CD4-positive, CD25-positive, alpha-beta regulatory T cell (primary cell): ENCODE results near the gene GALNT1. TPM values are rescaled to one million over a fixed set of nuclear protein-coding genes. Genes with fewer than 3 reads are reported as not detected.

Source experiments
- ATAC-seq, 2 donors: fragments of 150-1000 bp; cut with Tn5 transposase; one replicate each; pipeline ENCODE4 v1.10.0; 2021; ENCODE audit warnings: low read depth in 2 of 2, moderate number of reproducible peaks in 2 of 2, moderate library complexity in 1 of 2
- DNase-seq, 3 donors: peaks; one replicate each; pipeline versions ENCODE4 v3.0.0 to v3.0.0-alpha.2; 2012 to 2022; ENCODE audit warnings: mixed read lengths in 1 of 3
- H3K27ac ChIP-seq: one replicate; pipeline ENCODE4 v1.7.0; 2013; ENCODE audit warnings: mild to moderate bottlenecking, low read length; ENCODE audit not compliant: insufficient read depth, poor library complexity, severe bottlenecking
- H3K27me3 ChIP-seq: one replicate; pipeline ENCODE4 v1.7.0; 2013; ENCODE audit warnings: low read length; ENCODE audit not compliant: control insufficient read depth, insufficient read depth
- H3K36me3 ChIP-seq: one replicate; pipeline ENCODE4 v1.7.0; 2013; ENCODE audit warnings: mild to moderate bottlenecking, low read length, moderate library complexity; ENCODE audit not compliant: control insufficient read depth, insufficient read depth
- H3K4me1 ChIP-seq: 2 replicates; pipeline ENCODE4 v1.7.0; 2013; ENCODE audit warnings: mild to moderate bottlenecking, low read length; ENCODE audit not compliant: insufficient read depth, control insufficient read depth, poor library complexity, severe bottlenecking
- H3K4me3 ChIP-seq: one replicate; pipeline ENCODE4 v1.7.0; 2013; ENCODE audit warnings: low read depth, mild to moderate bottlenecking, low read length, moderate library complexity
- H3K9me3 ChIP-seq, 2 experiments: 1 replicate in 1 of 2; 2 replicates in 1 of 2; pipeline ENCODE4 v1.7.0; 2013; ENCODE audit warnings: low read length in 2 of 2, mild to moderate bottlenecking in 1 of 2, moderate library complexity in 1 of 2; ENCODE audit not compliant: control insufficient read depth in 2 of 2
- H3K27ac Mint-ChIP-seq, 3 donors: one replicate each; pipeline ENCODE4 v1.8.0; 2020 to 2022; ENCODE audit warnings: mild to moderate bottlenecking in 3 of 3, mixed read lengths in 3 of 3, moderate library complexity in 2 of 3
- H3K27me3 Mint-ChIP-seq: one replicate; pipeline ENCODE4 v1.8.0; 2022; ENCODE audit warnings: mild to moderate bottlenecking, mixed read lengths
- H3K36me3 Mint-ChIP-seq: one replicate; pipeline ENCODE4 v1.8.0; 2020; ENCODE audit warnings: mixed read lengths
- H3K4me1 Mint-ChIP-seq, 4 donors: one replicate each; pipeline ENCODE4 v1.8.0; 2020 to 2022; ENCODE audit warnings: mixed read lengths in 4 of 4, mild to moderate bottlenecking in 1 of 4
- H3K4me3 Mint-ChIP-seq, 4 donors: one replicate each; pipeline ENCODE4 v1.8.0; 2020 to 2022; ENCODE audit warnings: mild to moderate bottlenecking in 4 of 4, mixed read lengths in 4 of 4, moderate library complexity in 3 of 4
- H3K9me3 Mint-ChIP-seq, 7 donors: one replicate each; pipeline ENCODE4 v1.8.0; 2020 to 2022; ENCODE audit warnings: mixed read lengths in 7 of 7, mild to moderate bottlenecking in 3 of 7, moderate library complexity in 2 of 7
- polyA plus RNA-seq, 4 donors: library from polyadenylated mRNA; unstranded; fragments of 300-500 nt; fragmentation: Illumina TruSeq; gene quantifications; one replicate each; pipeline ENCODE4 v1.2.3, GENCODE V29; 2021
- total RNA-seq: library from RNA; stranded (reverse); gene quantifications from one replicate; pipeline ENCODE4 v1.2.3, GENCODE V29; 2022

GALNT1 gene
- total and polyA plus RNA-seq, 5 donors from 2014 or later, result 18.8 to 49.6 (median 22.7) TPM

DNA sequence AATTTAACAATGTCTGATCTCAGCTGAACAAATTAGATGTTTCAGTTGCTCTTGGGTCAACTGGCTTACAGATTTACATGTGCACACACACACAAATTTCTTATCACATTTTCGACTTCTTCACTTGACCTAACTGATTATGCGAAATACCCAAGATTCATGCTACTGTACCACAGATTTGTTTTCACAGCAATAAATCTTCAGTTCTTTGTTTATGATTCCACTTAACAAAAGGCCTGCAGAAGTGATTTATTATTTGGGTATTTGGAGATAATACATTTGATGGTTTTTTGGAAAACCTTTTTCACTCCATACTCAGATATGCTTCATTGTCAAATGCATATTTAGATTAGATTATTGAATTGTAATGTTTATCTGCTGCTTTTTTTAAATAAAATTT lies 129.0 kb downstream of the GALNT1 start:
- ATAC-seq, result no peak
- H3K4me1 ChIP-seq, result no peaks in the 10 kb centered on the region
- H3K4me3 ChIP-seq, result no peak overlapping the region
- peaks cover 9% of the 10 kb centered on the region for H3K36me3 ChIP-seq
- H3K4me1 Mint-ChIP-seq, result no peaks in the 10 kb centered on the region
- H3K27ac ChIP-seq, result no peak overlapping the region
- H3K36me3 Mint-ChIP-seq, result peaks cover 59% of the 10 kb centered on the region
- H3K9me3 ChIP-seq, result peaks cover 0 to 3% of the 10 kb centered on the region in 2 experiments
- H3K27ac Mint-ChIP-seq, result no peak overlapping the region
- no peaks in the 10 kb centered on the region for H3K27me3 ChIP-seq
- H3K9me3 Mint-ChIP-seq, result peaks cover 0 to 4% (median 0%) of the 10 kb centered on the region in 7 donors
- no peak for DNase-seq
- no peak overlapping the region for H3K4me3 Mint-ChIP-seq
- H3K27me3 Mint-ChIP-seq, result no peaks in the 10 kb centered on the region

DNA sequence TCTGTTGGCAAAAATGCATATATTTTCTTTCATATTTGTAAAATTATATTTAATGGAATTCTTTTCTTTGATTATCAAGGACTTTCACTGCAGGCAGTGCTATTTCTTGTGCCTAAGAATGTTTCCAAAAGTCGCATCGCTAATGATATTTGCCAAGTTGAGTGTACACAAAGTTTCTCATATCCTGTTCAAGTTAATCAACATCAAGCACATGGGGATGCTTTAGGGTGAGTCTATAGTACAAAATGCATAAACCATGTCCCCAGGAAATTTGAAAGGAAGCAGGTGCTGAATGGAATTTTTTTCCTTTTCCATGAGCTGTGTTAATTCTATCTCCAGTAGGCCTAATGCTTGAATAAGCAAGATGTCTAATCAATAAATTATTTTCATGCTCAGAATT lies 129.7 kb downstream of the GALNT1 start:
- Mint-ChIP-seq H3K27me3 (no peaks in the 10 kb centered on the region), H3K27ac (no peak overlapping the region), H3K9me3 (peaks cover 0 to 4% (median 0%) of the 10 kb centered on the region in 7 donors), H3K36me3 (peaks cover 54% of the 10 kb centered on the region), H3K4me1 (no peaks in the 10 kb centered on the region), H3K4me3 (no peak overlapping the region)
- no peak for DNase-seq
- no peak for ATAC-seq
- Histone ChIP-seq H3K4me1 (no peaks in the 10 kb centered on the region), H3K9me3 (peaks cover 0 to 3% of the 10 kb centered on the region in 2 experiments), H3K27me3 (no peaks in the 10 kb centered on the region), H3K36me3 (peaks cover 9% of the 10 kb centered on the region), H3K27ac (no peak overlapping the region), H3K4me3 (no peak overlapping the region)

DNA sequence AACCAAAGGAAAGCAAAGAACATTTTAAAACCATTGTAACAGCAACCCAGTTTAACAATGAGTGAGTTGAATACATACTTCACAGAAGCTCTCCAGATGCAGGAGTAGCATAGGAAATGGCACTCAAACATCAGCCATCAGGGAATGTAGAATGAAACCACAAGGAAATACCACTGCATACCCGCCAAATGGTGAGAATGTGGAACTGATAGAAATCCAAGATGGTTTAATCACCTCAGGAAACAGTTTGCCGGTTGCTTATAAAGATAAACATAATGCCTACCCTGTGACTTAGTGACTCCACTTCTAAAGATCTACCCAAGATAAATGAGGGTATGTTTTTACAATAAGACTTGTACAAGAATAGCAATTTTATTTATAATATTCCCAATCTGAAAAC lies 132.0 kb downstream of the GALNT1 start:
- Mint-ChIP-seq H3K4me3 (no peak overlapping the region), H3K4me1 (no peaks in the 10 kb centered on the region), H3K27ac (no peak overlapping the region), H3K9me3 (peaks cover 0 to 4% (median under 1%) of the 10 kb centered on the region in 7 donors), H3K27me3 (no peaks in the 10 kb centered on the region), H3K36me3 (peaks cover 45% of the 10 kb centered on the region)
- DNase-seq, result no peak
- Histone ChIP-seq H3K4me3 (no peak overlapping the region), H3K9me3 (peaks cover 0 to 3% of the 10 kb centered on the region in 2 experiments), H3K27ac (no peak overlapping the region), H3K27me3 (no peaks in the 10 kb centered on the region), H3K36me3 (peaks cover 7% of the 10 kb centered on the region), H3K4me1 (no peaks in the 10 kb centered on the region)
- ATAC-seq, result no peak

DNA sequence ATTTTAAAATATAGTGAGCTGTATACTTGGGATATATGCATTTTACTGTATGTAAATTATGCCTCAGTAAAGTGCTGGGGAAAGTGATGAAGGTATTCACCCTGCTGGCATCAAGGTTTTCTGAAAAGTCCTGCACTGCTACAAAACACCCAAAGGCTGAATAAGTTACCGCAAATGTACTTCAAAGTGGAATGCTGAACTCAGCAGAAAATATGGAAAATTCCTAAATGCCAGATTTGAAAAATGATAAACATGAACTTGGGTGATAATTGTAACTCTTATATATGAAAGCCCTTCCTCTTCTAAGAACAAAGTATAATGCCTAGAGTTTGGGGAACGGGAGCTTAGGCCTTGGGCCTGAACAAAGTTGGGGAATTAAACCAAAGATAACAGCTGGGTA lies 133.0 kb downstream of the GALNT1 start:
- peaks cover 5% of the 10 kb centered on the region for H3K36me3 ChIP-seq
- H3K27me3 ChIP-seq, result no peaks in the 10 kb centered on the region
- no peak overlapping the region for H3K4me3 ChIP-seq
- no peak for DNase-seq
- Mint-ChIP-seq H3K4me3 (no peak overlapping the region), H3K36me3 (peaks cover 39% of the 10 kb centered on the region), H3K9me3 (peaks cover 0 to 10% (median 1%) of the 10 kb centered on the region in 7 donors), H3K4me1 (no peaks in the 10 kb centered on the region), H3K27me3 (no peaks in the 10 kb centered on the region), H3K27ac (no peak overlapping the region)
- H3K9me3 ChIP-seq, result peaks cover 0 to 3% of the 10 kb centered on the region in 2 experiments
- ATAC-seq, result no peak
- no peak overlapping the region for H3K27ac ChIP-seq
- H3K4me1 ChIP-seq, result no peaks in the 10 kb centered on the region

DNA sequence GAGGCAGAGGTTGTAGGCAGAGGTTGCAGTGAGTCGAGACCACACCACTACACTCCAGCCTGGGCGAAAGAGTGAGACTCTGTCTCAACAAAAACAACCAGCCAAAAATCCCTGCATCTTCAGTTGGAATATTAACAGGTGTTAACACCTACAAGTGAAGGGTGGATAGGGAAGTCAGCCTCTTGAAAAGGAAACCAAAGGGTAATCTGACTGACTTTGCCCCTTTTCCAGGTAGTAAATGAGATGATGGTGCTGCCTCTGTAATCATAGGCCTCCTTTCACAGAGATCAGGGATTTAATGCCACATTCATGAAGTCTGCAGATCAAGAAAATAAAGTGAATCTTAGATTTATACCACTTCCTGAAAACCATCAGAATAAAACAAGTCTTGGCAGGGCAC lies 133.6 kb downstream of the GALNT1 start:
- Mint-ChIP-seq H3K9me3 (peaks cover 0 to 11% (median 2%) of the 10 kb centered on the region in 7 donors), H3K27me3 (no peaks in the 10 kb centered on the region), H3K27ac (peak overlapping the region in 1 of 3 donors; percentile 14), H3K4me1 (no peaks in the 10 kb centered on the region), H3K4me3 (no peak overlapping the region), H3K36me3 (peaks cover 35% of the 10 kb centered on the region)
- H3K4me3 ChIP-seq, result no peak overlapping the region
- no peaks in the 10 kb centered on the region for H3K27me3 ChIP-seq
- H3K4me1 ChIP-seq, result no peaks in the 10 kb centered on the region
- no peak overlapping the region for H3K27ac ChIP-seq
- no peak for ATAC-seq
- H3K36me3 ChIP-seq, result no peaks in the 10 kb centered on the region
- DNase-seq, result no peak
- H3K9me3 ChIP-seq, result peaks cover 0 to 3% of the 10 kb centered on the region in 2 experiments

DNA sequence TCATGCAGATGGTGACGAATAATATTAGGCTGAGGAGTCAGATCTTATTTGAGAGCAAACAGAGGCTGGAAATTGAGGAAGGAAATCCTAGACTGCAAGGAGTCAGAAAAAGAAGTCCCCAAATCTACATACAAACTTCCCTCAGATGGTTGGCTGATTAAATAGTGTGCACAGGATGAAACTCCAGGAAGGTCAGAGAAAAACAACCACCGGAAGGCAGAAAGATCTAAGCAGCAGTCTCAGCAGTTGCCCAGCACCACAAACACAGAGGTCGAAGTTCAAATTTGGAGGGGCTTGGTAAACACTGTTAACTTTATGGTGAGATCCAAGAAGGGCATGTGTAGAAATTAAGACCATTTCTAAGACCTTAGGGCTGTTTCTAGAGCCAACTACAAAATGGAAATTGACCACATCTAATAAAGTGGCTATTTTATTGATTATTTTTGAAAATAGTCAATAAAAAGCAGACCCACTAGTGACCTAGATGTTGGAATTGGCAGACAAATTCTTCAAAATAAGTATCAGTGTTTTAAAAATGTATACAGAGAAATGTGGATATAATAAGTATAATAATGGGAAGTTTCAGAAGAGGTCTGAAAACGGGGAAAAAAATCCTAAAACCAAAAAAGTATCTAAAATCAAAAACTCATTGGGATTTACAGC lies 134.8 kb downstream of the GALNT1 start:
- no peak overlapping the region for H3K4me3 Mint-ChIP-seq
- no peak overlapping the region for H3K27ac Mint-ChIP-seq
- no peak for ATAC-seq

DNA sequence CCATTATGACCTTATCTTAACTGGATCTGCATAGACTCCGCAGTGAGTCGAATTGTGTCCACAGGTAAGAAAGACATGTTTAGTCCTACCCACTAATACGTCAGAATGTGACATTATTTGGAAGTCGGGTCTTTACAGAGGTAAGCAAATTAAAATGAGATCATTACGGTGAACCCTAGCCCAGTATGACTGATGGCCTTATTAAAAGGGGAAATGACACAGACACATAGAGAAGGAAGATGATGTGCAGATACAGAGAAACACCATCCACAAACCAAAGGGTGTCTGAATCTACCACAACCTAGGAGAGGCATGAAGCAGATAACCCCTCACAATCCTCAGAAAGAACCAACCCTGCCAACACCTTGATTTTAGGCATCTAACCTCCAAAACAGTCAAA lies 135.6 kb downstream of the GALNT1 start:
- H3K9me3 ChIP-seq, result peaks cover 0 to 3% of the 10 kb centered on the region in 2 experiments
- H3K27ac ChIP-seq, result no peak overlapping the region
- no peak overlapping the region for H3K4me3 Mint-ChIP-seq
- H3K4me3 ChIP-seq, result no peak overlapping the region
- no peaks in the 10 kb centered on the region for H3K4me1 Mint-ChIP-seq
- ATAC-seq (no peak), DNase-seq (no peak)
- peaks cover 5% of the 10 kb centered on the region for H3K27me3 Mint-ChIP-seq
- H3K4me1 ChIP-seq, result no peaks in the 10 kb centered on the region
- no peak overlapping the region for H3K27ac Mint-ChIP-seq
- H3K9me3 Mint-ChIP-seq, result peaks cover 0 to 11% (median 5%) of the 10 kb centered on the region in 7 donors
- no peaks in the 10 kb centered on the region for H3K27me3 ChIP-seq
- H3K36me3 Mint-ChIP-seq, result peaks cover 18% of the 10 kb centered on the region
- H3K36me3 ChIP-seq, result no peaks in the 10 kb centered on the region

More for the DNA sequence above, 134.8 kb downstream of the GALNT1 start:
- no peaks in the 10 kb centered on the region for H3K4me1 ChIP-seq
- peaks cover 0 to 3% of the 10 kb centered on the region in 2 experiments for H3K9me3 ChIP-seq
- no peak overlapping the region for H3K27ac ChIP-seq
- peaks cover 5% of the 10 kb centered on the region for H3K27me3 Mint-ChIP-seq
- no peak for DNase-seq
- H3K4me1 Mint-ChIP-seq, result no peaks in the 10 kb centered on the region
- no peaks in the 10 kb centered on the region for H3K27me3 ChIP-seq
- peaks cover 27% of the 10 kb centered on the region for H3K36me3 Mint-ChIP-seq
- no peak overlapping the region for H3K4me3 ChIP-seq
- no peaks in the 10 kb centered on the region for H3K36me3 ChIP-seq
- H3K9me3 Mint-ChIP-seq, result peaks cover 0 to 11% (median 5%) of the 10 kb centered on the region in 7 donors
